GM21367 (cell line): ENCODE measurements around the gene GIMAP2.
"Not testable (repeated sequence)": the region's sequence is repeated elsewhere in the genome, so short reads cannot be mapped to it uniquely, and the experiment has no call there.

ENCODE experiments used
- ATAC-seq: cut with Tn5 transposase; IDR thresholded peaks from one replicate; pipeline ENCODE4 v1.9.1; 2021; ENCODE audit not compliant: unreplicated experiment

The GIMAP2 gene

DNA sequence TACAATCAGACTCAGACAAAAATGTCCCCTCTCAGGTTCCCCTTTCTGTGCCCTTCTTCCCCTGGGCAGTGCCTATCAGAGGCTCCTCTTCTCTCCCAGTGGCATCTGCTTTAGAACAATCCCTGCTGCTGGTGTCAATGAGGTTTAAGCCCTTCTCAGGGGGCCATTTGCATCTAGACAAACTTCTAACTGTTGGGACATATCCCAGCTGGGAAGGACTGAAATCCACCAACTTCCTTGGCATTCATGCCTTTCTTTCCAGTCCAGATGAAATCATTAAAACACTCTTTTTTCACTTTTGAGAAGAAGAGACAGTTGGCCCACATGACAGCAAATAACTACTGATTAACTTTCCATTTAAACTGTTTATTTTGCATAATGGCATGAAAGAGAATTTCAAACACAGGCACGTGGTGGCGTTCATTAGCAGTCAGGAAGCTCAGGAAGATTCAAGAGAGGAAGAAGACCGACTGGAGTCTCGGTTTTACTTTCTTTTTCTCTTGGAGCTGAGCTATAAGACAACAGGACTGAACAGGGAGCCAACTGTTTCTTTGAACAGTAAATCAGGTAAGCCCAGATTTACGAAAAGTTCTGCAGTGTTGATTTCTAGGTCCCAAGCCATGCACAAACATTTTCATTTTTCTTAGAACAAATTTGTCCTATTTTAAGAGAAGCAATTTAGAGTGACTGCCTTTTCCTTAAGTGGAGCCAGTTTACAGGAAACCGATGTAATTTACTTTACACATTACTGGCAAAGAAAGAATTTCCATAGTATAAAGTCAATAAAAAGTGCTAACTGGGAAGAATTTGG lies at the start of gene GIMAP2:
Gene GIMAP2, plus strand, starts transcription at position 488 of the 811 bp plus-strand sequence. CDS start 1,354 bp downstream, outside the sequence.
- peak; percentile 91 for ATAC-seq

GRCh38 chr7:150641854-150642253 lies 43.7 kb upstream of the GIMAP2 start:
- ATAC-seq: no peak

- no peak for ATAC-seq
Measured at GRCh38 chr7:150642926-150643325, 42.6 kb upstream of the GIMAP2 start.

DNA sequence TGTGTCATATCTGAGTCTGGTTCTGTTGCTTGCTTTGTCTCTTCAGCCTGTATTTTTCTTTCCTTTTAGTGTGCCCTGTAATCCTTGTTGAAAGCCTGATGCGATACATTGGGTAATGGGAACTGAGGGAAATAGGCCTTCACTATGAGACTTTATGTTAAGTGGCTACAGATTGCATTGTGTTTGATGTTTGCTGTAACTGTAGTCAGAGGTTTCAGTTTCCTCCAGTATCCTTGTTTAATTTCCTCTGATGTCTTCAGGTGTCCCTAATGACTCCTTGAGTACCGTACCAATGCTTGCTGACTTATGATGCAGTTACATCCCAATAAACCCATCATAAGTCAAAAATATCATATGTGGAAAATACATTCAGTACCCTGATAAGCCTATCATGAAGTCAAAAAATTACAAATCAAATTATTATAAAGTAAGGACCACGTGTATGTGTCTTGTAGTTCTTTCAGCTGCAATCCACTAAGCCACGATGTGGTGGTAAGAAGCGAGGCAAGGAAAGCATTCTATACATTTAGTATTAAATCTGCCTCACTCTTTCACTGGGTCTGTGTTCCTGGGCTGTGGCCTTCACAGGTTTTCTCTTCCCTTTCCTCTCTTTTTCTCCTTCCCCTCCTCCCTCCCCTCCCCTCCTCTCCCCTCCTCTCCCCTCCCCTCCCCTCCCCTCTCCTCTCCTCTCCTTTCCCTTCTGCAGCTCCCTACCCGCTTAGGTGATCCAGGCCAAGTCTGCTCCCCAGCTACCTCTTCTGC lies 40.1 kb upstream of the GIMAP2 start:
- ATAC-seq: no peak

DNA sequence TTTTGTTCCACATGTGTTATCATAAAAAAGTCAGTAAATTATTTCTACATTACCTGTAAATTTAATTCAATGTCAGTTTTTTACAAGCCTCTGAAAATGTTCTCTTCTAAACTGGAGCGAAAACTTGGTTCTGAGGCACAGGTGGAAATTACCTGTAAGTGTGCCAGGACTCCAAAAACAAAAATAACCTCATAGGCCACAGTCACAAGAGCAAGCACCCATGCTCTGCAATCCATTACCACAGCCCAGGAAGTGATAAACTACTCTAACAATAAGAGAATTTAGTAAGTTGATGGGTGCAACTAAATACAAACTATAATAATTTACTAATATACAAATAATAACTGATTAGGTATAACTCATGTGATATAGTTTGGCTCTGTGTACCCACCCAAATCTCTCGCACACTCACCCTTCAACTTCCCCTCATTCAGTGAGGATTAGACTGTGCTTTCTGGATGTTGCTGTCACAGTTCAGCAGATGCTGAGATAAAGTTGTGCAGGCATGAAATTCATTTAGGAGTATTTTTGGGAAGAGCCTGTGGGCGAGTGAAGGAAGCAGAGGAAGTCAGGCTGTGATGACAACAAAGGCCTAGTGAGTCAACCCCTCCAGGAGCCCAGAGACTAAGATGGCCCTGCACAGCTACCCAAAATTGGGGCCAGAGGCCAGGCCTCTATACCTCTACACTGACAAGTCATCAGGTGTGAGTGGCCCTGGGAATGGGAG lies 37.0 kb upstream of the GIMAP2 start:
- ATAC-seq: no peak

- no peak for ATAC-seq
Measured at GRCh38 chr7:150649080-150649385, 36.5 kb upstream of the GIMAP2 start.

DNA sequence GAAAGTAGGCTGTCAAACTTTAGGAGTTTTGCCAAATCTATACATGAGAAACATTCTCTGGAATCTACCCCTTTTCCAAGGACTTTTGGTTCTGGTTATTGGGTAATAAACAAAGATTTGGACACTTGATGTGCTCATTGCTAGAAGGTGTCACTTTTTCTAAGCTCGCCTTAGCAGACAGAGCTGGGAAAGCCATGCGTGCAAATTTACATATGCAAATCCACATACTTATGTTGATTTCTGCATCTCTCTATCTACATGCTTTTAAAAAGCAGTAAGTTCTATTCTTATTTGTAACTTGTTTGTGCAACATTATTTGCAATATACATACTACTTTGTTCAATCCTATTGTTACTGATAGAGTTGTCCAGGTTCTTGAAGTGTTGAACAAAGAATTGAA lies 30.8 kb upstream of the GIMAP2 start:
- ATAC-seq: no peak

- no peak for ATAC-seq
Measured at GRCh38 chr7:150656047-150656446, 29.5 kb upstream of the GIMAP2 start.

DNA sequence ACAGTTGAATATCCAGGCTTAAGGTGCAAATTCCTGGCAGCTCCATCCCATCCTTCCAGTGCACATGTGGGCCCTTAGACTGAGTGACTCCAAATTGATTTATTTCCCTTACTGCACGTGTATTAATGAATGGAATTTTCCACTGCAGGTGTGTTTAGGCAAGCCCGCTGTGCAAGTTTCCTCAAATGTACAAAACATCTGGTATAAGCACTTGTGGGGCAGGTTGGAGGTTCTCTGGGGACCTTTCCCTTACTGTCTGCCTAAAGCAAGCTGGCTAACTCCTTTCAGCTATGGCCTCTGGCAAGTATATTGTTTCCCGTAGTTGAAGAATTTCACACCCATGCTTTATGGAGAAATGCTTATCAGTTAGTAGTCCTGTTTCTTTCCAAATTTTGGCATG lies 28.0 kb upstream of the GIMAP2 start:
- ATAC-seq: no peak

GRCh38 chr7:150660939-150661613 lies 24.4 kb upstream of the GIMAP2 start:
- no peak for ATAC-seq

DNA sequence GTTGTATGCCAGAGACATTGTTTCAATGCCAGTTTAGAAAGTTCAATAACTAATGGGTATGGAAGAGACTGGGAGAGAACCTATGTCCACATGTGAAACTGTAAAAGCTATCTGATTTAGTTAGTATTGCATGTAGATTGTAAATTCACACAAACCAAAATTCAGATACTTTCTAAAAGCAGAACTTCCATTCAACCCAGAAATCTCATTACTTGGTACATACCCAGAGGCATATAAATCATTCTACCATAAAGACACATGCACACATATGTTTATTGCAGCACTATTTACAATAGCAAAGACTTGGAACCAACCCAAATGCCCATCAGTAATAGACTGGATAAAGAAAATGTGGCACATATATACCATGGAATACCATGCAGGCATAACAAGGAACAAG lies 22.7 kb upstream of the GIMAP2 start:
- not testable (repeated sequence) for ATAC-seq

DNA sequence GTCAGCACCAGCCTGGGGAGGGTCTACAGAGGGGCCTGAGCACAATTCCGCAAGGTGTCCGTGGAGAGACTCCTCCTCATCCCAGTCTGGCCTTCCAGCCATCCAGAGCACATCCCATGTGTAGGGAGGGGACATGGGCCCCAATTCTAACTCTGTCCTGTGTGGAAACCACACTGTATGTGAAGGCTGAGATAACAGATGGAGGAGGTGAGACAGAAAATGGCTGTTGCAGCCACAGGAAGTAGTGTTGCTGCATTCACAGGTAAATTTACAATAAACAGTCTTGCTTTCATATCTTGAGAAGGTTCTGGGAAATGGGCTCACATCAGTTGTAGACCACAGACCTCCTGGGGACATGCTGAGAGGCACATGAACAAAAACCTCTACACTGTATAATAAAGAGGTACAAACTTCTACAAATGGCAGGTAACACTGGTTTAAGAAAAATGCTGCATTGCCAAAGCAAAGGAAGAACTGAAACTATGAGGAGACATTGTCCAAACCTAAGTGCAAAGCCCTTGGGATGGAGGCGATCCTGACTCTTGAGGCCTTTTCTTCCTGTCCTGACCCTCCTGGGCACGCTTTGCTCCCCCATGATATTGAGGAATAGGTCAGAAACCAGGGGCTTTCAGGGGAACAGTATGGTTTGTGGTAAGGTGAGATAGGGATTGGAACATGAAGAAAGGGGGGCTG lies 21.6 kb upstream of the GIMAP2 start:
- no peak for ATAC-seq

DNA sequence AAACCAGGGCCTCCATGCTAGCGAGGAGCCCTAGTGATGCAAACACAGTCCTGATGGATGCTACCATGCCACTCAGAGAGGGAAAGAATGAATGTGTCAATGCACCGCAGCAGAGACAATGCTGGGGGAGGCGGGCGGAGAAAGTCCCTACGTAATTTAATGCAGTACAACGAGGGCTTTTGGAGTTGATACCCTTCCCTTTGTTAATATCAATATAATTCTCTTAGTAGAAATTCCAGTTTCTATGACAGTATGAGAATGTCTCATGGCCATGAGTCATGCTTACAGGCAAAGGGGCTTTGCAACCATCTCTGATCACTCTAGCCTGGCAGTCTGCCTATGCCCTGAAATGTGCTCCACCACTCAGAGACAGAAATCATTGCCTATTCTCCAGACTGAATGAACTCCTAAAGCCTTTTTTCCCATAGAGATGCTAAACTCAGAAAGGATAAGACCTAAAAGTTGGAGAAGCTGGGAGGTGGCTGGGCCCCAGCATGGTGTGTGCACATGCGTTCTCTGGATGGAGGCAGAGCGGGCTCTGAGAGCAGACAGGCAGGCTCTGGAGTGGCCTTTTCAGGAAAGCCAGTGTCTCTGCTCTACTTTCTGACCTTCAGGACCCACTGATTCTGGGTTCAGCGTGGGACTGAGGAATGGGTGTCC lies 20.3 kb upstream of the GIMAP2 start:
- ATAC-seq: no peak

GRCh38 chr7:150665896-150666295 lies 19.6 kb upstream of the GIMAP2 start:
- ATAC-seq: no peak

DNA sequence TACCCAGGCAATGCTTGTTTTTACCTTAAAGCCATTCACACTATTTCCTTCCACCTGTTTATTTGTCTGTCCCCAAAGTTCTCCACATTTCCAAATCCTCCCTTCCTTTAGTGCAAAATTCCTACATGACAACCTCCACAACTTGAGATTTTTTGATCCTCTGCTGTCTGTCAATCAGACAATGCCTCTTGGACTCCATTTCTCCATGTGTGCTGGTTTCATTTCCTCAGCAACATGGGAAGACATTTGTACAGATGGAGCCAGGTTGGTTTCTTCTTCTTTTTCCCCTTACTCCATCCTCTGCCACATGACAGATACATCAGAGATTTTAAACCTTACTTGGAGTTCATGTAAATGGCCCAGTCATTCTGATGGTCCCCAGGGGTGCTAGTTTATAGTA lies 19.1 kb upstream of the GIMAP2 start:
- no peak for ATAC-seq

DNA sequence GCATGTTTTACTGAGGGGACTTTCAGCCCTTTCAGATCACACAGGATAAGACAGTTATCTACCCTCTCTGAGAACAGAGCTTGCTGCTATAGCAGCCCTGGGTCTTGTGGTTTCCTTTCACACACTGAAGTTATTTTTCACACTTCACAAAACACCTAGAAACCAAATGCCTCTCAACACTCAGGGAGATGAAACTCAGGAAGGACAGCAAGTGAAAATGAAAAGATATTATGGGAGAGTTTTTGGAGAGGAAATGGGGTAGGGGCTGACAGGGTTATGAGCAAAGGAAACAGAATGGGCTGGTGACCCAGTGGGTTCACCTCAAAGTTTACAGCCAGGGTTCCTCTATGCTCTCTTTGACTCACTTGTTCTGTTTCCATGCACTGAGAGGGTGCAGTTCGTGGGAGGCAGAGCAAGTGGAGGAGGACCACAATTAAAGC lies 17.0 kb upstream of the GIMAP2 start:
- ATAC-seq: peak; percentile 74

DNA sequence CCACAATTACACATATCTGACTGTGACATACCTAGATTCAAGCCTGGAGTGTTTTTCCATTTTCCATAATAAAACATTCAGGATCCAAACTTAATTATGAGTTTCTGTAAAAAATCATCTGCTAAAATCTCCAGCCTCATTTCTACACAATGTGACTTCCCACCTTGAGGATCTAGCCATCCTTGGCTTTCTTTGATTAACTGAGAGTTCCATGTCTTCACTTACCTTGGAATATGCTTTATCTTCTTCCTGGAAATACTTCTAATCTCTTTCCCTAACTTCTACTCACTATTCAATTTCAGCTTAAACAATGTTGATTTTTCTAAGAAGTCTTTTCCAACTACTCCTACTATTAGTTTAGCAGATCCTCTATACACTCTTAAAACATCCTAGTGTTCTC lies 16.5 kb upstream of the GIMAP2 start:
- ATAC-seq: no peak

DNA sequence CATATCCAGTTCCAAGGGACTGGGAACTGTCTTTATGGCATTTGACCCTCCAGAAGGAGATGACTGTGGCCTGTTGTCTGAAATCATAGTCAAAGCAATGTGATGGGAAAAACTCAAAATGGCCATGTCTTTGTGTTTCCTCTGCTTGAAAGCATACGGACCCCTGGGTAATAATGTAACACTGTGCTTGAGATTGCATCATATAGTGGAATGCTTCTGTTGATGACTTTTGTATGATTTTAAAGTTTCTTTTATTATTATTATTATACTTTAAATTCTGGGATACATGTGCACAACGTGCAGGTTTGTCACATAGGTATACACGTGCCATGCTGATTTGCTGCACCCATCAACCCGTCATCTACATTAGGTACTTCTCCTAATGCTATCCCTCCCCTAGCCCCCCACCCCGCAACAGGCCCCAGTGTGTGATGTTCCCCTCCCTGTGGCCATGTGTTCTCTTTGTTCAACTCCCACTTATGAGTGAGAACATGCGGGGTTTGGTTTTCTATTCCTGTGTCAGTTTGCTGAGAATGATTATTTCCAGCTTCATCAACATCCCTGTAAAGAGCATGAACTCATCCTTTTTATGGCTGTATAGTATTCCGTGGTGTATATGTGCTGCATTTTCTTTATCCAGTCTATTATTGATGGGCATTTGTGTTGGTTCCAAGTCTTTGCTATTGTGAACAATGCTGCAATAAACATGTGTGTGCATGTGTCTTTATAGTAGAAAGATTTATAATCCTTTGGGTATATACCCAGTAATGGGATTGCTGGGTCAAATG lies 13.5 kb upstream of the GIMAP2 start:
- not testable (repeated sequence) for ATAC-seq

DNA sequence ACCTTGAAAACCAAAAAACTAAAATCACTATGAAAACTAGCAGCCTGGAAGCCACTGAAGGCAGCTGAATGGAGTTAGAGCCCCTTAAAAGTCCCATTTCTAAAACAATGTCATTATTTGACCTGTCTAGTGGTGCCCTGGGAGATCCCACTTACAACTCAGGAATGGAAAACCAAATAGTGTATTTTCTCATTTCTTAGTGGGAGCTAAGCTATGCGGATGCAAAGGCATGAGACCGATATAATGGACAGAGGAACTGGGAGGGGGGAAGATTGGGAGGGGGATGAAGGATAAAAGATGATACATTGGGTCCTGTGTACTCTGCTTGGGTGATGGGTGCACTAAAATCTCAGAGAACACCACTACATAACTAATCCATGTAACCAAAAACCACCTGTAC lies 9.8 kb upstream of the GIMAP2 start:
- no peak for ATAC-seq
